Bladder microvascular endothelial cell (primary cell): ENCODE measurements around the gene FANCD2. TPM values are rescaled to one million over a fixed set of nuclear protein-coding genes. Genes with fewer than 3 reads are reported as not detected.

ENCODE experiments used
- total RNA-seq: library from RNA; depleted of rRNA; stranded (reverse); fragments of >200 nt; gene quantifications from 2 replicates; pipeline ENCODE4 v1.2.3, GENCODE V29; 2014

Gene FANCD2
- total RNA-seq = 18.9 and 19.7 TPM in 2 replicates

GRCh38 chr3:10026084-10026890 lies at the start of gene FANCD2:
TSS of gene FANCD2 (plus strand) at chr3:10026437. CDS start at chr3:10028658, 2,221 bp downstream.

GRCh38 chr3:10108091-10108490 lies 81.9 kb downstream of the FANCD2 start, which contains the start of gene FANCD2OS:
TSS of gene FANCD2OS (minus strand) at chr3:10108255. CDS start at chr3:10104774, 3,481 bp downstream.

GRCh38 chr3:10115326-10116137 lies 89.3 kb downstream of the FANCD2 start, which contains the start of gene BRK1:
TSS of gene BRK1 (plus strand) at chr3:10115675. CDS start at chr3:10115702, 27 bp downstream.

Other genes starting within 250 kb of the FANCD2 start
- gene TADA3, start 234.0 kb upstream of the FANCD2 start, total RNA-seq = 28.5 and 43.7 TPM in 2 replicates
- gene ARPC4, start 233.4 kb upstream of the FANCD2 start, total RNA-seq = 179 and 237 TPM in 2 replicates
- 7.1 and 19.3 TPM in 2 replicates for gene TTLL3, start 216.2 kb upstream of the FANCD2 start, total RNA-seq
- gene RPUSD3, start 182.4 kb upstream of the FANCD2 start, total RNA-seq = 16.7 and 20.1 TPM in 2 replicates
- not detected in 2 replicates for gene CIDEC, start 146.2 kb upstream of the FANCD2 start, total RNA-seq
- 19.1 and 24.2 TPM in 2 replicates for gene JAGN1, start 135.8 kb upstream of the FANCD2 start, total RNA-seq
- gene IL17RE, start 123.6 kb upstream of the FANCD2 start, total RNA-seq = 0.19 and 0.49 TPM in 2 replicates
- 11.7 and 16.5 TPM in 2 replicates for gene IL17RC, start 109.3 kb upstream of the FANCD2 start, total RNA-seq
- 18.6 and 72.6 TPM in 2 replicates for gene CRELD1, start 92.6 kb upstream of the FANCD2 start, total RNA-seq
- 0.49 and 0.63 TPM in 2 replicates for gene PRRT3, start 74.0 kb upstream of the FANCD2 start, total RNA-seq
- 46.3 and 63.1 TPM in 2 replicates for gene EMC3, start 39.6 kb upstream of the FANCD2 start, total RNA-seq
- not detected in 2 replicates for gene FANCD2OS, start 81.8 kb downstream of the FANCD2 start, total RNA-seq
- gene BRK1, start 89.2 kb downstream of the FANCD2 start, total RNA-seq = 77.4 and 98.4 TPM in 2 replicates
- gene VHL, start 115.3 kb downstream of the FANCD2 start, total RNA-seq = 28.8 and 52.7 TPM in 2 replicates
- 22.5 and 44.3 TPM in 2 replicates for gene IRAK2, start 138.5 kb downstream of the FANCD2 start, total RNA-seq
- gene TATDN2, start 222.0 kb downstream of the FANCD2 start, total RNA-seq = 9.9 and 10.9 TPM in 2 replicates